HG03025 (cell line): ENCODE results near the gene ITGA2.

Source experiments
- ATAC-seq: cut with Tn5 transposase; IDR thresholded peaks from one replicate; pipeline ENCODE4 v1.9.1; 2021; ENCODE audit warnings: mild to moderate bottlenecking, moderate library complexity; ENCODE audit not compliant: unreplicated experiment, low FRiP score

Gene ITGA2

DNA sequence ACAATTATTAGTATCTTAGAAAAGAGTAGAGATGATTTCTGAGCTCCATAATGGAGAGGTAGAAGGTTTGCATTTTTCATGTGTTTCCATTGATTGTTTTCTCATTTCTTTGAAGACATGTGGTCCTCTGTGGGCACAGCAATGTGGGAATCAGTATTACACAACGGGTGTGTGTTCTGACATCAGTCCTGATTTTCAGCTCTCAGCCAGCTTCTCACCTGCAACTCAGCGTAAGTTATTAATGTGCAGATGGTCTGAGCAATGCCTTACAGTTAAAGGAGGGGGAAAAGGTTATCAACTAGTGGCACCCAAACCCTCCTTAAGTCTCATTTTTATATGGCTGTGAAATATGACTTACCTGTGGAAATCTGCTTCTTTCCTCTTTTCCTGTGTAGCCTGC is 59.1 kb downstream of the ITGA2 start:
- no peak for ATAC-seq

GRCh38 chr5:53052499-53052898 is 63.3 kb downstream of the ITGA2 start:
- no peak for ATAC-seq

GRCh38 chr5:53053364-53053763 is 64.2 kb downstream of the ITGA2 start:
- no peak for ATAC-seq

GRCh38 chr5:53055365-53055764 is 66.2 kb downstream of the ITGA2 start:
- no peak for ATAC-seq

DNA sequence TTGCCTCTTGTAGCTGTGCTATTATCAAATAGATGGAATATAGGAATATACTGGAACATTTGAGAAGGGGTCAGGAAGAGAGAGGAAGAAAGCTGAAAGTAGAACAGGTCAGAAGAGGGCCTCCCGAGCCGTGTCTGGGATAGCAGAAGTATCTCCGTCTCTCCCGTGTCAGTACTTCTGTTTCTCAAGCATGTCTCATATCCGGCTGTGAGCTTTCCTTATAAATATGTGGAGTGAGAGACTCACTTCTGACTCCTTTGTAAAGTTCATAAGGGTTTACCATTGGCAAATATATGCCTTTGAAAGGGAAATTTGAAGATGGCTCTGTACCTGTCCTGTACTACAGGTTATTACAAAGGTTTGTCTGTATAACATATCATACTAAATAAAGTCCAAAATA is 70.1 kb downstream of the ITGA2 start:
- no peak for ATAC-seq

- no peak for ATAC-seq
Observed at GRCh38 chr5:53063176-53063575, 74.0 kb downstream of the ITGA2 start.

DNA sequence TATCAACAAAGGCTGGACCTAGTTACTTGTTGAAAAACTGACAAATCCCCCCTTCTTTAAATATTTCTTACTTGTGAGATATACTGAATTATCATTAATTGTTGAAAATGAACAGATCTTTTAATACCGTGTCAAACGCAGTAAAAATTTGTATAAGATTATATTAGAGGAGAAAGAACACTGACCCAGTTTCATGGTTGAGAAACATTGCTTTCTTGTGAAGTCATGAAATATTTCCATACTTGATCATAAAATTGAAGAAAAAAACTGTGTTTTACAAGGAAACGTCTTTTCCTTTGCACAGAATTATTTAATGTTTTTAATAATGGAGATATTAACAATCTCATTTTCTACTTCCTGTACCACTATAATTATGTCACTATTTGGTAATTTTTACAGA is 74.6 kb downstream of the ITGA2 start:
- ATAC-seq, result no peak

DNA sequence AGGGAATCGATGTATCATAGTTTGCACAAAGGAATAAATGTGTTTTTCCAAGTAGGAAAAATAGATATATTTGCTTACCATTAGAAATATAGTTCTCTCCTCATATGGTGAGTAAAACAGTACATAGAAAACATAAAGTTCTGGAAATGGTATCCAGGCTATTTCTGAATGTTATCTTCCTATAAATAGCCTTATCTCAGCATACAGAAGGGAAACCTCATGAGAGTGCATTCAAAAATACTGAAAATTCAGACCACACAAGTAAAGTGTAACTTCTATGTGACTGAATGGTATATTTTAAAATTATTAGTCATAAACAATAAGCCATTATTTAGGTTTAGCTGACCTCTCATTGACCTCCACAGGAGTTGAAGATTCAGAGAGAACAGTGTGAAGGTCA is 76.9 kb downstream of the ITGA2 start:
- ATAC-seq, result no peak

- ATAC-seq, result no peak
Observed at GRCh38 chr5:53067641-53068040, 78.5 kb downstream of the ITGA2 start.

DNA sequence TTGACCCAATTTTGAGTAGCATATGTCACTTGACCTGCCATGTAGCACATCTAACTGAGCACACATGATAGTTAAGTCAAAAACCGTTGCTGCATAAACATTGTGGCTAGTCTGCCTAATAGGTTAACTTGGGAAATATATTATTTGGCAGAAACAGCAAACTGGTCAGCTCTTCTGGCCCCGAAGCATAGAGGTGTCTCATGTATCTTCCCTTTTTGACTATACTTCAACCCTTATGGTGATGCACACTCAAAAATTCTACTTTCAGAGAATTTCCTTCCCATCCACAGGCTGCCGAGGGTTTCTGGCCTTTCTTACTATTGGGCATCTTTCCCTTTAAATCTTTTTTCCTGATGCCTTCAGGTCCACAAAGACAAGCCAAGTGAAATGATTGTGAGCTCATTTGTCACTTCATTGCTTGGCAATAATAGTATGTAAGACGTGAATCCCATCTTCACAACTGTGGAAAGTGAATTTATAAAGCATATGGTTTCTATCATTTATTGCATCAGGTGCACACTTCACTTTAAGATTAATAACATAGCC is 79.2 kb downstream of the ITGA2 start:
- no peak for ATAC-seq

DNA sequence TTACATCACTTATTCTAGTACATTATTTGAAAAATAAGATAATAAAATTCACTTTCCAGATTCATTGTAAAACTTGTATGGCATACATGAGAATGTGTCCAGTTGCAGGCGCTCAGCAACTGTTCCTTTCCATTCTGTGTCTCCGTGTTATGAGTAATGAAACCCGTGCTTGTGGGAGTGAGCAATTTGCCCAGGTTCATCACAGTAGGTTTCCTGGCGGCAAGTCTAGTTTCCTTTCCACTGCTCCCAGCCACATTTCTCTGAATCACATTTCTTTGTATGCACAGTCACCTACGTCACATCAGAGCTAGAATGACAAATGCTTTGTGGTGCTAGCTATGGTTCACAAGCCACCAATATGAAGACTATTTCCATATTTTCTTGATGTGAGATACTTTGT is 80.5 kb downstream of the ITGA2 start:
- no peak for ATAC-seq

- ATAC-seq, result no peak
Observed at GRCh38 chr5:53071298-53071697, 82.1 kb downstream of the ITGA2 start.

- no peak for ATAC-seq
Observed at GRCh38 chr5:53071738-53072137, 82.6 kb downstream of the ITGA2 start.

- no peak for ATAC-seq
Observed at GRCh38 chr5:53073348-53073747, 84.2 kb downstream of the ITGA2 start.

DNA sequence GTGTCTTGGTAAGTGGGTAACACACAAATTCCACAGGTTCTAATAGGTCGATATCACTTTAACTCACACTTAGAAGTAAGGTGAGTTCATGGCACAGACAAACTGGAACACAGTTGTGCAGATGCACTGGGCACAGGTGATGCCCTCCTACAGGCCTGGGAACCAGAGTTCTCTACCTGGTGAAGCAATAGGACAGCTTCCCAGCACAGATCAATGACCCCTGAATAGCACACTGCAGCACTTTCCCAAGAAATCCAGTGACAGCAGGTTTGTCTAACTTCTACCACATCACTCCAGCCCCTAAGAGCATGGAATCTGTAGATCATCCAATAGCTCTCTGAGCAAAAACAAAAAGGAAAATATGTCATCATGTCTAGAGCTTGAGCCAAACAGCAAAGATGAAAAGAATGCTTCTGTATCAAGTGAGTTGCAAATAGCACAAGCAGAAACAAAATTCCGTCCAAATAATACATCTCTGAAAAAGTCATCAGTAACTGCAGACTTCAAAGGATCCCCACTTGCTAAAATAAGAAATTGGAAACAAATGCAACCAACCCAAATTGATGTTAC is 86.9 kb downstream of the ITGA2 start:
- ATAC-seq, result no peak

DNA sequence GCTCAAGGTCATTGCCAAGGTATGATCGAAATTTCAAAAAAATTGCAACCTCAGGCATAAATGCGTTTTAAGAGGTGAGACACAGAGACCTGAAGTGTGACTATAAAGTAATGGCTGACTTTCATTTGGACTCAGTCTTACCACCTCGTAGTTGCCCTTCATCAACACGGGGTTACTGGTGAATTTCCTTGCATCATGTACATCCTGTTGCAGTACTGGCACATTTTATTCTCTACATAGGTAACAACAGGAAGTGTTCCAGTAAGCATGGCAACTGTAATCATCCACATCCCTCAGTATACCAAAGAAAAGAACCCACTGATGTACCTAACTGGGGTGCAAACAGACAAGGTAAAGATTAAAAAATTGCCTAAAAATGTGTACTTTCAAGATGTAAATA is 91.1 kb downstream of the ITGA2 start:
- ATAC-seq, result no peak

DNA sequence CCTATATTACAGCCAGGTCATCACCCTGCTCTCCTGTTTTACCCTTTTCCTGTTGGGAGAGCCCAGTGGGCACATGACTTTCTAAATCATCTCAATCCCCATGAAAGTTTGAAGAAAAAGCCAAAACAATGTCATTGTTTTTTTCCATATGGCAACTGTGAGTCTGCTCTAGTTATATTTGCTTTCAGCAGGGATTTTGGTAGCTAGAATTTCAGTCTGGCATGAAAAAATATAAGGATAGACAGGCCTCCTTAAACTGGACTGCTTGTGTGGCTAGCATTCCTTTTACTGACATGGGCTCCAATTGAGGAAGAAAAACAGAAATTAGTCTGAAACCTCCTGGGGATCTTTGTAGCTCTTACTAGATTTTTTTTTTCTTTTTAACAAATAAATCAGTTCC is 94.8 kb downstream of the ITGA2 start:
- ATAC-seq, result no peak

- ATAC-seq, result no peak
Observed at GRCh38 chr5:53084546-53085255, 95.5 kb downstream of the ITGA2 start.

- ATAC-seq, result no peak
Observed at GRCh38 chr5:53087171-53087570, 98.0 kb downstream of the ITGA2 start.

GRCh38 chr5:53087621-53088121 is 98.5 kb downstream of the ITGA2 start:
- ATAC-seq, result no peak

GRCh38 chr5:53089481-53089991 is 100.4 kb downstream of the ITGA2 start:
- peak; percentile 56 for ATAC-seq

DNA sequence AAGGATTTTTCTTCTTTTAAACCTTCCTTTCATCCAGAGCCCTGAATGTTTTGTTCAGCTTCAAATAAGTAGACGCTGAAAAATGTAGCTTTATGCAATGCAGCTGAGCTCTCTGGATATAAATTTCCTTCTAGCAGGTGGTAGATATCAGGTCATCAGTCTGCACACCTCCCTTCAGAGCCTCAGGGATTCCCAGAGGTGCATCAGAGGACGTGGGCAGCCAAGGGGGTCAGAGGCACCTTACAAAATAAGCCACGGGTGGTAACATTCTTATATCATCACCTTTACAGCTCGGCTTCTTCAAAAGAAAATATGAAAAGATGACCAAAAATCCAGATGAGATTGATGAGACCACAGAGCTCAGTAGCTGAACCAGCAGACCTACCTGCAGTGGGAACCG is 101.1 kb downstream of the ITGA2 start:
- ATAC-seq, result no peak
